GM21515 (cell line): ENCODE data around the gene FRMPD2.
"Not testable (repeated sequence)": the region's sequence is repeated elsewhere in the genome, so short reads cannot be mapped to it uniquely, and the experiment has no call there.

Experiments used
- ATAC-seq: cut with Tn5 transposase; IDR thresholded peaks from one replicate; pipeline ENCODE4 v1.9.1; 2021; ENCODE audit not compliant: unreplicated experiment

FRMPD2 gene

GRCh38 chr10:48236199-48236621, 38.3 kb downstream of the FRMPD2 start:
- no peak for ATAC-seq

- no peak for ATAC-seq
Observed at GRCh38 chr10:48235501-48235900, 39.0 kb downstream of the FRMPD2 start.

- ATAC-seq = no peak
Observed at GRCh38 chr10:48234787-48235186, 39.7 kb downstream of the FRMPD2 start.

GRCh38 chr10:48234295-48234694, 40.2 kb downstream of the FRMPD2 start:
- no peak for ATAC-seq

- ATAC-seq = no peak
Observed at GRCh38 chr10:48233559-48234005, 40.9 kb downstream of the FRMPD2 start.

GRCh38 chr10:48232717-48233447, 41.6 kb downstream of the FRMPD2 start:
- no peak for ATAC-seq

GRCh38 chr10:48231699-48232315, 42.7 kb downstream of the FRMPD2 start:
- ATAC-seq = peak; percentile 79

GRCh38 chr10:48231178-48231577, 43.3 kb downstream of the FRMPD2 start:
- ATAC-seq = no peak

GRCh38 chr10:48227213-48227612, 47.3 kb downstream of the FRMPD2 start:
- no peak for ATAC-seq

- ATAC-seq = no peak
Observed at GRCh38 chr10:48224979-48225560, 49.4 kb downstream of the FRMPD2 start.

GRCh38 chr10:48224296-48224695, 50.2 kb downstream of the FRMPD2 start:
- no peak for ATAC-seq

GRCh38 chr10:48221814-48222213, 52.7 kb downstream of the FRMPD2 start:
- ATAC-seq = no peak

- not testable (repeated sequence) for ATAC-seq
Observed at GRCh38 chr10:48221031-48221430, 53.5 kb downstream of the FRMPD2 start.

GRCh38 chr10:48219194-48219593, 55.3 kb downstream of the FRMPD2 start:
- ATAC-seq = no peak

GRCh38 chr10:48216744-48217143, 57.8 kb downstream of the FRMPD2 start:
- no peak for ATAC-seq

- ATAC-seq = no peak
Observed at GRCh38 chr10:48216204-48216505, 58.3 kb downstream of the FRMPD2 start.

- ATAC-seq = no peak
Observed at GRCh38 chr10:48215486-48216203, 58.9 kb downstream of the FRMPD2 start.

- no peak for ATAC-seq
Observed at GRCh38 chr10:48214716-48215485, 59.6 kb downstream of the FRMPD2 start.

- no peak for ATAC-seq
Observed at GRCh38 chr10:48213047-48213446, 61.4 kb downstream of the FRMPD2 start.

GRCh38 chr10:48211777-48212176, 62.7 kb downstream of the FRMPD2 start:
- no peak for ATAC-seq

- no peak for ATAC-seq
Observed at GRCh38 chr10:48210966-48211365, 63.5 kb downstream of the FRMPD2 start.
